ENCODE results near the gene NLRC3. TPM values are rescaled to one million over a fixed set of nuclear protein-coding genes. Genes with fewer than 3 reads are reported as not detected.

The NLRC3 gene
- total RNA-seq, 1 experiment from 2014 or later = 0.09 TPM

GRCh38 chr16:3608069-3608468 lies 30.9 kb upstream of the NLRC3 start:
- Histone ChIP-seq H3K4me1 (ENCODE audit: insufficient read depth, low read length, poor library complexity, severe bottlenecking) (peaks cover 8% of the 10 kb centered on the region), H3K27me3 (replicated peaks; ENCODE audit: insufficient read depth, low read depth, low read length, poor library complexity) (no peaks in the 10 kb centered on the region), H3K36me3 (ENCODE audit: insufficient read depth, low read length, poor library complexity, severe bottlenecking) (no peaks in the 10 kb centered on the region), H3K9me3 (ENCODE audit: low read depth, low read length, poor library complexity, severe bottlenecking) (no peaks in the 10 kb centered on the region), H3K4me3 (ENCODE audit: low read depth, low read length, poor library complexity, severe bottlenecking) (no peak overlapping the region), H3K27ac (ENCODE audit: low read depth, low read length, poor library complexity, severe bottlenecking) (no peak overlapping the region)
- ChIA-PET POLR2A (ENCODE audit: low non-redundant PET) (no interaction called here), CTCF (no interaction called here)
- TF ChIP-seq EZH2 (IDR thresholded peaks at IDR 0.05; ENCODE audit: borderline replicate concordance, low read depth, low read length, poor library complexity, severe bottlenecking) (no peak), CTCF (conservative IDR thresholded peaks at IDR 0.05; ENCODE audit: low read depth, low read length) (no peak)
- no TSS peak for BruUV-seq (replicated peaks)
- intact Hi-C loops (cut with micrococcal nuclease; ENCODE audit: unreplicated experiment) = no loop called here
- no peak for DNase-seq (ENCODE audit: low spot score)

GRCh38 chr16:3607634-3608033 lies 30.4 kb upstream of the NLRC3 start:
- H3K9me3 ChIP-seq (ENCODE audit: low read depth, low read length, poor library complexity, severe bottlenecking) = no peaks in the 10 kb centered on the region
- no peak overlapping the region for H3K4me3 ChIP-seq (ENCODE audit: low read depth, low read length, poor library complexity, severe bottlenecking)
- BruUV-seq (replicated peaks) = no TSS peak
- H3K27ac ChIP-seq (ENCODE audit: low read depth, low read length, poor library complexity, severe bottlenecking) = no peak overlapping the region
- H3K27me3 ChIP-seq (replicated peaks; ENCODE audit: insufficient read depth, low read depth, low read length, poor library complexity) = no peaks in the 10 kb centered on the region
- ChIA-PET POLR2A (ENCODE audit: low non-redundant PET) (no interaction called here), CTCF (no interaction called here)
- no peaks in the 10 kb centered on the region for H3K36me3 ChIP-seq (ENCODE audit: insufficient read depth, low read length, poor library complexity, severe bottlenecking)
- intact Hi-C loops (cut with micrococcal nuclease; ENCODE audit: unreplicated experiment) = no loop called here
- TF ChIP-seq CTCF (conservative IDR thresholded peaks at IDR 0.05; ENCODE audit: low read depth, low read length) (no peak), EZH2 (IDR thresholded peaks at IDR 0.05; ENCODE audit: borderline replicate concordance, low read depth, low read length, poor library complexity, severe bottlenecking) (no peak)
- no peak for DNase-seq (ENCODE audit: low spot score)
- H3K4me1 ChIP-seq (ENCODE audit: insufficient read depth, low read length, poor library complexity, severe bottlenecking) = peaks cover 3% of the 10 kb centered on the region

- Histone ChIP-seq H3K27ac (ENCODE audit: low read depth, low read length, poor library complexity, severe bottlenecking) (no peak overlapping the region), H3K4me3 (ENCODE audit: low read depth, low read length, poor library complexity, severe bottlenecking) (no peak overlapping the region), H3K27me3 (replicated peaks; ENCODE audit: insufficient read depth, low read depth, low read length, poor library complexity) (no peaks in the 10 kb centered on the region), H3K4me1 (ENCODE audit: insufficient read depth, low read length, poor library complexity, severe bottlenecking) (no peaks in the 10 kb centered on the region), H3K36me3 (ENCODE audit: insufficient read depth, low read length, poor library complexity, severe bottlenecking) (peaks cover under 1% of the 10 kb centered on the region), H3K9me3 (ENCODE audit: low read depth, low read length, poor library complexity, severe bottlenecking) (no peaks in the 10 kb centered on the region)
- POLR2A ChIA-PET (ENCODE audit: low non-redundant PET) = no interaction called here
- intact Hi-C loops (cut with micrococcal nuclease; ENCODE audit: unreplicated experiment) = no loop called here
- TF ChIP-seq EZH2 (IDR thresholded peaks at IDR 0.05; ENCODE audit: borderline replicate concordance, low read depth, low read length, poor library complexity, severe bottlenecking) (no peak), CTCF (conservative IDR thresholded peaks at IDR 0.05; ENCODE audit: low read depth, low read length) (no peak)
- BruUV-seq (replicated peaks) = no TSS peak
- DNase-seq (ENCODE audit: low spot score) = no peak
- CTCF ChIA-PET = no interaction called here
These were observed 30.0 kb upstream of the NLRC3 start for GRCh38 chr16:3607161-3607560.
